GM23338 (cell line): ENCODE data around the gene ICAM1. TPM values are rescaled to one million over a fixed set of nuclear protein-coding genes. Genes with fewer than 3 reads are reported as not detected.

Experiments used
- ATAC-seq: fragments of 200-7000 bp; cut with Tn5 transposase; 3 replicates; pipeline ENCODE4 v1.9.1; 2020
- DNase-seq: peaks from one replicate; pipeline ENCODE4 v3.0.0-alpha.2; 2015; ENCODE audit warnings: low spot score
- H2AFZ ChIP-seq: fragments of 200-600 bp; sonication (generic); 2 replicates; pipeline ENCODE4 v1.8.0; 2016; ENCODE audit warnings: antibody characterized with exemption, mild to moderate bottlenecking, moderate library complexity
- H3F3A ChIP-seq: fragments of 200-600 bp; sonication (generic); replicated peaks from 2 replicates; pipeline ENCODE4 v1.8.0; 2017; ENCODE audit warnings: antibody characterized with exemption, mixed run types, low read depth
- H3K27ac ChIP-seq: fragments of 200-600 bp; sonication (generic); 2 replicates; pipeline ENCODE4 v1.6.1; 2016; ENCODE audit warnings: low read depth
- H3K27me3 ChIP-seq: fragments of 200-600 bp; sonication (generic); 2 replicates; pipeline ENCODE4 v1.8.0; 2016; ENCODE audit warnings: mild to moderate bottlenecking, mixed run types, moderate library complexity; ENCODE audit not compliant: insufficient read depth
- H3K36me3 ChIP-seq: fragments of 200-600 bp; sonication (generic); 2 replicates; pipeline ENCODE4 v1.8.0; 2016; ENCODE audit warnings: mild to moderate bottlenecking; ENCODE audit not compliant: insufficient read depth
- H3K4me1 ChIP-seq: fragments of 200-600 bp; sonication (generic); 2 replicates; pipeline ENCODE4 v1.8.0; 2016; ENCODE audit warnings: mild to moderate bottlenecking, moderate library complexity; ENCODE audit not compliant: insufficient read depth
- H3K4me2 ChIP-seq: fragments of 200-600 bp; sonication (generic); 2 replicates; pipeline ENCODE4 v1.7.1; 2017; ENCODE audit warnings: mixed run types
- H3K4me3 ChIP-seq: fragments of 200-600 bp; sonication (generic); 2 replicates; pipeline ENCODE4 v1.6.1; 2016; ENCODE audit warnings: mixed run types
- H3K79me2 ChIP-seq: fragments of 200-600 bp; sonication (generic); replicated peaks from 2 replicates; pipeline ENCODE4 v1.8.0; 2017; ENCODE audit warnings: mild to moderate bottlenecking; ENCODE audit not compliant: insufficient read depth
- H3K9me2 ChIP-seq: fragments of 200-600 bp; sonication (generic); 2 replicates; pipeline ENCODE4 v1.8.0; 2017; ENCODE audit not compliant: insufficient read depth
- H4K20me1 ChIP-seq: fragments of 200-600 bp; sonication (generic); replicated peaks from 2 replicates; pipeline ENCODE4 v1.8.0; 2017; ENCODE audit warnings: mild to moderate bottlenecking; ENCODE audit not compliant: insufficient read depth
- H3K27ac Mint-ChIP-seq: 2 replicates; pipeline ENCODE4 v1.8.0; 2020; ENCODE audit warnings: inconsistent platforms, mild to moderate bottlenecking, moderate library complexity, mixed read lengths
- H3K27me3 Mint-ChIP-seq: 3 replicates; pipeline ENCODE4 v1.8.0; 2022; ENCODE audit warnings: low read depth, mild to moderate bottlenecking, moderate library complexity, mixed read lengths, inconsistent platforms; ENCODE audit not compliant: insufficient read depth, poor library complexity
- H3K36me3 Mint-ChIP-seq: 3 replicates; pipeline ENCODE4 v1.8.0; 2021; ENCODE audit warnings: low read depth, mild to moderate bottlenecking, inconsistent platforms, moderate library complexity, mixed read lengths
- H3K4me1 Mint-ChIP-seq: 3 replicates; pipeline ENCODE4 v1.8.0; 2020; ENCODE audit warnings: mild to moderate bottlenecking, inconsistent platforms, mixed read lengths
- H3K4me3 Mint-ChIP-seq: 3 replicates; pipeline ENCODE4 v1.8.0; 2021; ENCODE audit warnings: moderate library complexity, mild to moderate bottlenecking, inconsistent platforms, mixed read lengths
- H3K9me3 Mint-ChIP-seq: 3 replicates; pipeline ENCODE4 v1.8.0; 2020; ENCODE audit warnings: moderate library complexity, mild to moderate bottlenecking, inconsistent platforms, mixed read lengths
- CREB1 ChIP-seq: fragments of 250-450 bp; sonication (Bioruptor Pico); IDR thresholded peaks from 2 replicates; pipeline ENCODE4 v1.5.0; 2020; ENCODE audit warnings: low read depth, mild to moderate bottlenecking, moderate library complexity
- EZH2phosphoT487 ChIP-seq: fragments of 200-600 bp; sonication (generic); IDR thresholded peaks from one replicate; pipeline ENCODE4 v1.8.1; 2018; ENCODE audit warnings: antibody characterized with exemption; ENCODE audit not compliant: unreplicated experiment
- JUNB ChIP-seq: IDR thresholded peaks from one replicate; pipeline ENCODE4 v1.6.1; 2016; ENCODE audit warnings: antibody characterized with exemption; ENCODE audit not compliant: unreplicated experiment
- NANOG ChIP-seq: IDR thresholded peaks from 2 replicates; pipeline ENCODE4 v1.6.1; 2016; ENCODE audit warnings: antibody characterized with exemption, borderline replicate concordance
- POLR2AphosphoS5 ChIP-seq: IDR thresholded peaks from 2 replicates; pipeline ENCODE4 v1.6.1; 2016; ENCODE audit warnings: antibody characterized with exemption, low read depth
- STAT1 ChIP-seq: IDR thresholded peaks from one replicate; pipeline ENCODE4 v1.6.1; 2016; ENCODE audit warnings: antibody characterized with exemption; ENCODE audit not compliant: unreplicated experiment
- ZNF462 ChIP-seq: fragments of 250-450 bp; sonication (Bioruptor Pico); IDR thresholded peaks from 2 replicates; pipeline ENCODE4 v1.5.0; 2020; ENCODE audit warnings: mild to moderate bottlenecking, moderate library complexity
- polyA plus RNA-seq: library from polyadenylated mRNA; unstranded; fragments of >200 nt; fragmentation: Nextera tagmentation; extraction: Ambion mirVana; gene quantifications from 2 replicates; pipeline ENCODE4 v1.2.1, GENCODE V29; 2016
- total RNA-seq: library from RNA; depleted of rRNA; stranded (reverse); fragments of >200 nt; shearing (Covaris generic); gene quantifications from 2 replicates; pipeline ENCODE4 v1.2.3, GENCODE V29; 2014
- TF ChIP-seq, protein P1 (sequence below): IDR thresholded peaks from 2 replicates; pipeline ENCODE4 v1.6.1; 2016; ENCODE audit warnings: antibody characterized with exemption

The ICAM1 gene
- total and polyA plus RNA-seq, 2 experiments from 2014 or later: 1.6 to 3.5 TPM

- TF ChIP-seq, protein P1, sequence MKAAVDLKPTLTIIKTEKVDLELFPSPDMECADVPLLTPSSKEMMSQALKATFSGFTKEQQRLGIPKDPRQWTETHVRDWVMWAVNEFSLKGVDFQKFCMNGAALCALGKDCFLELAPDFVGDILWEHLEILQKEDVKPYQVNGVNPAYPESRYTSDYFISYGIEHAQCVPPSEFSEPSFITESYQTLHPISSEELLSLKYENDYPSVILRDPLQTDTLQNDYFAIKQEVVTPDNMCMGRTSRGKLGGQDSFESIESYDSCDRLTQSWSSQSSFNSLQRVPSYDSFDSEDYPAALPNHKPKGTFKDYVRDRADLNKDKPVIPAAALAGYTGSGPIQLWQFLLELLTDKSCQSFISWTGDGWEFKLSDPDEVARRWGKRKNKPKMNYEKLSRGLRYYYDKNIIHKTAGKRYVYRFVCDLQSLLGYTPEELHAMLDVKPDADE: no peak
- no peak for TF ChIP-seq ZNF462 (CRISPR knock-in tag)
- TF ChIP-seq STAT1: no peak
These were observed 16.7 kb upstream of the ICAM1 start (continued) for GRCh38 chr19:10254244-10254643.

DNA sequence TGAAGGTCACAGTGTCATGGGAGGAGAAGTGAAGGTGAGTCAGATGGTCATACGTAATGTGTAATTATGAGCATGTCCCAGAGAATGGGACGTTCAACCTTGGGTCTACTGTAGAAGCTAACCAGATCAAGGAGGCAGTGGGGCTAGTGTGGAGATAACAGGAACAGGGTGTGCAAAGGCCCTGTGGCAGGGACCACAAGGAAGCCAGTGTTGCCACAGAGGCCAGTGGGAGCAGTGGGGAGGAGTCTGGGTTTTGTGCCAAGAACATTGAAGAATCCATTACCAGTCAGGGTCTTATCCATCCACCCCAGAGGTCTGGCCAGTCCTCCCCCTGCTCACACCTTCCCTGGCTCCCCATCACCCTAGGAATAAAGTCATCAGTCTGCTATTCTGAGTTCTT, 15.6 kb upstream of the ICAM1 start:
- H3K36me3 ChIP-seq: peaks cover 10% of the 10 kb centered on the region
- H2AFZ ChIP-seq: no peak overlapping the region
- no peak overlapping the region for H3K27ac Mint-ChIP-seq
- H3K4me1 Mint-ChIP-seq: peaks cover 4% of the 10 kb centered on the region
- H3K27me3 ChIP-seq: no peaks in the 10 kb centered on the region
- no peaks in the 10 kb centered on the region for H3K9me2 ChIP-seq
- no peak overlapping the region for H3K27ac ChIP-seq
- DNase-seq (no peak), ATAC-seq (no peak)
- H3K27me3 Mint-ChIP-seq: peaks cover 12% of the 10 kb centered on the region
- peaks cover 6% of the 10 kb centered on the region; the same call in 1 of the 2 replicates for H4K20me1 ChIP-seq
- no peak overlapping the region for H3K4me2 ChIP-seq
- H3F3A ChIP-seq: peaks cover 9% of the 10 kb centered on the region
- H3K79me2 ChIP-seq: peaks cover 11% of the 10 kb centered on the region
- H3K9me3 Mint-ChIP-seq: peaks cover 2% of the 10 kb centered on the region; the same call in 2 of the 3 replicates
- H3K4me3 Mint-ChIP-seq: no peak overlapping the region
- H3K36me3 Mint-ChIP-seq: peaks cover 51% of the 10 kb centered on the region
- H3K4me1 ChIP-seq: no peaks in the 10 kb centered on the region
- H3K4me3 ChIP-seq: no peak overlapping the region
- TF ChIP-seq CREB1: no peak
- TF ChIP-seq JUNB: no peak
- TF ChIP-seq ZNF462 (CRISPR knock-in tag): no peak
- no peak for TF ChIP-seq NANOG
- TF ChIP-seq, protein P1: no peak
- TF ChIP-seq POLR2AphosphoS5: no peak
- no peak for TF ChIP-seq EZH2phosphoT487
